HG03342 (cell line): Measurements from ENCODE around the gene ULK1.

ENCODE experiments used
- ATAC-seq: cut with Tn5 transposase; IDR thresholded peaks from one replicate; pipeline ENCODE4 v1.9.1; 2021; ENCODE audit warnings: mild to moderate bottlenecking, moderate library complexity; ENCODE audit not compliant: unreplicated experiment

Gene ULK1

DNA sequence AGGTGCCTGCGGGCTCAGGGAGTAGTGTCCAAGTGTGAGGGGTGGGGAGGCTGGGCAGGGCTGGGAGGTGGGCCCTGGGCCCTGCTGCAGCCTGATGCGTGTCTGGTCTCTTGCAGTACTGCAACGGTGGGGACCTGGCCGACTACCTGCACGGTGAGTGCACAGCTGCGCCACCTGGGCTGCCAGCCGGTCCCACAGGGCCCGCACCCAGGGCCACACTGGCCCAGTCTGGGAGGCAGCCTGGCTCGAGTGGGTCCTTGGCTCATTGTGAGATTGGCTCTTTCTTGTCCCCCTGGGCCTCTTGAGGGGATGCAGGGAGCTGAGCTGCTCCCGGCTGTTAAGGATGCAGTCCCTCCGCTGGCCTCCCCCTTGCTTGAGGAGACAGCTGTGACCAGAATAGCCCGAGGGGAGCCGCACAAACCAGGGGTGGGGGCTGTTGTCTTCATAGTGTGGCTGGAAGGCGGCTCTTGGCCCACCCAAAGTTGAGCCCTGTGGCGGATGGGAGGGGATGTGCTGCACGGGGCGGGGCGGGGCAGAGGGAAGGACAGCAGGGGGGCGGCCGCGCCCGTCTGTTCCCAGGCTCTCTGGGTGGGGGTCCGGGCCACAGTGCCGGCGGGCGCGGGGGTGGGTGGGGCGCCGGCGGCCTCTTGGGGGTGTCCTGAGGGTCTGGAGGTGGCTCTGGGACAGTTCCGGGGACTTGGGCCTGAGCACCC, 13.1 kb downstream of the ULK1 start:
- no peak for ATAC-seq

DNA sequence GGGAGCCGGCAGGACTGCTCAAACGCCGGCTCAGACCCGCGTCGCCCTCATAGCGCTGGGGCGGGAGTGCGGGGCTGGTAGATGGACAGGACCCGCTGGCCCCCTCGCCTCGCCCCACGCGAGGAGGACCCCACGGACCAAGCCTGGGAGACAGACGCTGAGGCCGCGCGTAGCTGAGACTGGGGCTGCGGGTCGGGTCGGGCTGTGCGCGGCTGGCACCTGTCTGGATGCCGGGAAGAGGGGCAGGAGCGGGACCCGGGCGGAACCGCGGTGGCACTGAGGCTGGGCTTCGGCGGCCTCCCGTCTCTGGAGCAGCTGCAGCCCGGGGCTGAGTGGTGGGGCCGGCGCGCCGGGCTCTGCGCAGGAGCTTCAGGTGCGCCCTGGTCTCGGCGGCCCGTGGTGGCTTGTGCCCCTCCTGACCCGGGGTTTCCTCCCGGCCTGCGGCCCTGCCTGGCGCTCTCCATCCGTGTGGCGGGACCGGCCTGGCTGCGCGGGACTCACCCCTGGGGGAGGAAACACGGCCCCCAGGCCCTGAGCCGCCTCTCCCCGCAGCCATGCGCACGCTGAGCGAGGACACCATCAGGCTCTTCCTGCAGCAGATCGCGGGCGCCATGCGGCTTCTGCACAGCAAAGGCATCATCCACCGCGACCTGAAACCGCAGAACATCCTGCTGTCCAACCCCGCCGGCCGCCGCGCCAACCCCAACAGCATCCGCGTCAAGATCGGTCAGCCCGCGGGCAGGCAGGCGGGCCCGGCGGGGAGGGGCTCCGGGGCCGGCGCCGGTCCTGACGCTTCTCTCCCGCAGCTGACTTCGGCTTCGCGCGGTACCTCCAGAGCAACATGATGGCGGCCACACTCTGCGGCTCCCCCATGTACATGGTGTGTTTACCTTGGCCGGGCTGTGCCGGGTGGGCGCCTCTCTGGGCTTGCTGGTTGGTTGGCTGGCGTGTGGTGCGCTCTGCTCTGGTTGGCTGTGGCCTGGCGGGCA, 14.0 kb downstream of the ULK1 start:
- ATAC-seq: no peak

GRCh38 chr12:131909081-131909751, 14.8 kb downstream of the ULK1 start:
- no peak for ATAC-seq

GRCh38 chr12:131909752-131910219, 15.4 kb downstream of the ULK1 start:
- ATAC-seq: no peak

DNA sequence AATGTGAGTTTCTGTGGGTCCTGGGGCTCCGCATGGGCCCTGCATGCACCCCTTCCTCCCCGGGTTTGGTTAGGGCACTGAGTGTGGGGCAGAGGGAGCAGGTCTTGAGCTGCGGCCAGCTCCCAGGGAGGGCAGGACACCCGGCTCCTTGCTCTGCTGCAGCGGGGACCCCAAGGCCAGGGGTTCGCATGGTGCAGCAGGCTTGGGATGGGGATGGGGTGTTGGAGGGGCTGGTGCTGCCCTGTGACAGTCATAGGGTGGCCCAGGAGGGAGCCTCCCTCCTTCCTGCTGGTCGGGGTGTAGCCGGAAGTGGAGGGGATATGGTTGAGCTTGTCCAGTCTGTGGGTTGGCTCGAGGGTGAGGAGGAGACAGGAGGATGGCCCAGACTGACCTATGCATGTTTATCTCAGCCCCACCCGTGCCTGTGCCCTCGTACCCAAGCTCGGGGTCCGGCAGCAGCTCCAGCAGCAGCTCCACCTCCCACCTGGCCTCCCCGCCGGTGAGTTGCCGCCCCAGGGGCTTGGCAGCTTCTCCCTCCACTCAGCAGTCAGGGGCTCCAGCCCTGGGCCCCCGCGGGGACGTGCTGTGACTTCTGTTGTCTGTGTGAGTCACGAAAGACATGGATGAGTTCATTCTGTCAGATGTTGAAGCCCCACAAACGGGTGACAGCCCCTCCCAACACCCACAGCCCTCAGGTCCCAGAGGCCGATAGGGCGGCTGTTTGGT, 16.0 kb downstream of the ULK1 start:
- no peak for ATAC-seq

DNA sequence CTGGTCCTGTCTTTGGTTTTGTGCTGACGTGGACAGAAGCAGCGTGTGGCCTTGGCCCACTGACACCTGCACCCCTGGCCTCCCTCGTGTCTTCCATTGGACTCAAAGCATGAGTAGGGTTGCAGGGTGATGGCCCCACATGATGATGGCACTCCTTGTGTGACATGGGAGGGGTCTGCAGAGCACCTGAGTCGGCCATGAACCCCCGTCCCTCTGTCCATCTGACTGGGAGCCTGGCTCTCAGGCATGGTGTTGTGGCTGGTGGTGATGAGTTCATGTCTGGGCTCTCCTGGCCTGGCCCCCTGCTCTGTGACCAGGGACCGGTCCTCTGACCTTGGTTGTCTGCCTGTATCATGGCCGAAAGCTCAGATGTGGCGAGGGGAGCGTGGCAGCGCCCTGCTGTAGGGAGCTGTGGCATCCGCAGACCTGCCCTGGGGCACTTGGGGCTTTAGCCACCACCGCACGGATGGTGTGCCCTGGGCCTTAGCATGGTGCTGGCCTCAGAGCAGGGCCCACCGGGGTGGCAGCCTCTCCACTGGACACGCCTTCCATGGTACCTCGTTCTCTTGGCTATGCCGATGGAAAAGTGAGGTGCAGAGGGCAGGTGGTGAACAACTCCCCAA, 16.7 kb downstream of the ULK1 start:
- ATAC-seq: no peak

- ATAC-seq: no peak
Observed at GRCh38 chr12:131911851-131912477, 17.5 kb downstream of the ULK1 start.

GRCh38 chr12:131912518-131913274, 18.3 kb downstream of the ULK1 start:
- no peak for ATAC-seq

DNA sequence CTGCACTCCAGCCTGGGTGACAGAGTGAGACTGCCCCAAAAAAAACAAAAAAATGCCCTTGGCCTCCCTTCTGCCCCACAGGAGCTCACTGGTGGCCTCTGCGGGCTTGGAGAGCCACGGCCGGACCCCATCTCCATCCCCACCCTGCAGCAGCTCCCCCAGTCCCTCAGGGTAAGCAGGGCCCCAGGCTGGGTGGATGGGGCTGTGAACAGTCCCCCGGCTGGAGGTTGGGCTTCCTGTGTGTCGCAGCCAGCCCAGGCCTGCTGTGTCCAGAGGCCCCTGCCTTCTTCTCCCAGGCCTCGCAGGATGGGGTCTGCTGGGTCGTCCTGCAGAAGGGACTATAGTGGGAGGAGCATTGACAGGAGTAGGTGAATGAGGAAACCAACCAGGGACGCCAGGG, 19.2 kb downstream of the ULK1 start:
- no peak for ATAC-seq

- ATAC-seq: no peak
Observed at GRCh38 chr12:131914179-131914702, 19.8 kb downstream of the ULK1 start.

- ATAC-seq: no peak
Observed at GRCh38 chr12:131915000-131915689, 20.7 kb downstream of the ULK1 start.

DNA sequence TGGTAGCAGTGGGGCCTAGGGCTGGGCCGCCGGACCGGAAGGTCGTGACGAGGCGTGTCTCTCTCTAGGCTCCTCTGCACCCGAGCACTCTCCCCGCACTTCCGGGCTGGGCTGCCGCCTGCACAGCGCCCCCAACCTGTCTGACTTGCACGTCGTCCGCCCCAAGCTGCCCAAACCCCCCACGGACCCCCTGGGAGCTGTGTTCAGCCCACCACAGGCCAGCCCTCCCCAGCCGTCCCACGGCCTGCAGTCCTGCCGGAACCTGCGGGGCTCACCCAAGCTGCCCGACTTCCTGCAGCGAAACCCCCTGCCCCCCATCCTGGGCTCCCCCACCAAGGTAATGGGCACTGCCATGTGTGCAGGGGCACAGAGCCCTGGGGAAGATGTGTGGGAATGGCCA, 21.4 kb downstream of the ULK1 start:
- no peak for ATAC-seq

GRCh38 chr12:131916306-131917138, 22.1 kb downstream of the ULK1 start:
- no peak for ATAC-seq

GRCh38 chr12:131917139-131917710, 22.8 kb downstream of the ULK1 start:
- ATAC-seq: no peak

DNA sequence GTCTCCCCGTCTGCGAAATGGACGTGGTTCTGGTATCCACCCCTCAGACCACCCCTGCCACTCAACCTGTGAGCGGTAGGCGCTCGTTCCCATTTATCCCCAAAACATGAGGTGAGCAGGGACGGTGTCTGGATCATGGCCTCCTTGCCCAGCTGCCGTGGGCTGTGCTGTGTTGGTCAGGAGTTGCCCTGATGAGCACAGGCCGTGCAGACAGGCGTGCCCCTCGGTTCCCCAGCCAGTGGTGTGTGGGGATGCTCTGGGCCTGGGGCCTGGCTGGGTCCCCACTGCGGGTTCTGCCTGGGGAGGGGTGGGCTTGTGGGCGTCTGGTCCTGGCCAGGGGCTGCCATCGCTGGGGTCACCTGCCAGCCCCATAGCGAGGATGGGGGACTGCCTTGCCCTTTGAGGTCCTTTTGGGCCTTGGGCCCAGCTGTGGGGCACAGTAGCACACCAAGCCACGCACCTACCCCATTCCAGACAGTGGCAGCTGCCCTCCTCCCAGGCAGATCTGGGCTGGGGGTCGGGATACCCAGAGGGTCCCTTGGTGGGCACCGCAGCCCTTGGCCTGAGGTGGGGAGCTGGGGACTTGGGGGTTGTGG, 23.4 kb downstream of the ULK1 start:
- no peak for ATAC-seq

DNA sequence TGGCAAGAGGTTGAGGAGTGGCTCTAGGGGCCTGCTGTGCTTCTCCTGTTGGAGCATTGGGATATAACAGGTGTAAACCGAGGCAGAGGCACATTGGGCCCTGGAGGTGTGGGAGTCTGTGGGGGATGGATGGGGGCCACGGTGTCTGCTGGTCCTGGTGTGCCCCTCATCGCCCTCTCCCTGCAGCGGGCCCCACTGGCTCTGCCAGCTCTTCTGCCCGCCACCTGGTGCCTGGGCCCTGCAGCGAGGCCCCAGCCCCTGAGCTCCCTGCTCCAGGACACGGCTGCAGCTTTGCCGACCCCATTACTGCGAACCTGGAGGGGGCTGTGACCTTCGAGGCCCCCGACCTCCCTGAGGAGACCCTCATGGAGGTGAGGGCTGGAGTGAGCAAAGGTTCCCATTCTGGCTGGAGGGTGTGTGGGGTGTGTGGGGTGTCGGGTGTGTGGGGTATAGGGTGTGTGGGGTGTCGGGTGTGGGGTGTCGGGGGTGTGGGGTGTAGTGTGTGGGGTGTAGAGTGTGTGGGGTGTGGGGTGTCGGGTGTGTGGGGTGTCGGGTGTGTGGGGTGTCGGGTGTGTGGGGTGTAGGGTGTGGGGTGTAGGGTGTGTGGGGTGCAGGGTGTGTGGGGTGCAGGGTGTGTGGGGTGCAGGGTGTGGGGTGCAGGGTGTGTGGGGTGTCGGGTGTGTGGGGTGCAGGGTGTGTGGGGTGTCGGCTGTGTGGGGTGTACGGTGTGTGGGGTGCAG, 24.1 kb downstream of the ULK1 start:
- ATAC-seq: no peak
